CD14-positive monocyte (primary cell): ENCODE results near the gene TNIP2. TPM values are rescaled to one million over a fixed set of nuclear protein-coding genes. Genes with fewer than 3 reads are reported as not detected.

Experiments
- DNase-seq, 3 donors: peaks; one replicate each; pipeline ENCODE4 v3.0.0-alpha.2; 2011 to 2022
- H2AFZ ChIP-seq: 2 replicates; pipeline ENCODE4 v1.6.0; 2012; ENCODE audit warnings: mild to moderate bottlenecking, low read depth, low read length, inconsistent platforms; ENCODE audit not compliant: insufficient read depth, poor library complexity, severe bottlenecking
- H3K27ac ChIP-seq, 2 donors: 1 replicate in 1 of 2; 2 replicates in 1 of 2; pipeline ENCODE4 v1.5.1; 2012 to 2013; ENCODE audit warnings: low read length in 2 of 2, control low read depth in 1 of 2, inconsistent platforms in 1 of 2, low read depth in 1 of 2, mild to moderate bottlenecking in 1 of 2
- H3K27me3 ChIP-seq, 2 donors: one replicate each; pipeline versions ENCODE4 v1.6.0 to v1.6.1; 2011 to 2013; ENCODE audit warnings: low read length in 2 of 2; ENCODE audit not compliant: control insufficient read depth in 2 of 2, insufficient read depth in 2 of 2
- H3K36me3 ChIP-seq, 2 donors: replicated peaks in 1 of 2; 1 replicate in 1 of 2; 2 replicates in 1 of 2; pipeline versions ENCODE4 v1.5.1 to v1.6.1; 2012 to 2013; ENCODE audit warnings: low read length in 2 of 2, control low read depth in 1 of 2, inconsistent platforms in 1 of 2, mild to moderate bottlenecking in 1 of 2; ENCODE audit not compliant: insufficient read depth in 2 of 2, control insufficient read depth in 1 of 2
- H3K4me1 ChIP-seq, 2 donors: 1 replicate in 1 of 2; 2 replicates in 1 of 2; pipeline versions ENCODE4 v1.5.1 to v1.6.1; 2012 to 2013; ENCODE audit warnings: low read length in 2 of 2, control low read depth in 1 of 2, inconsistent platforms in 1 of 2, mild to moderate bottlenecking in 1 of 2, moderate library complexity in 1 of 2; ENCODE audit not compliant: insufficient read depth in 2 of 2, control insufficient read depth in 1 of 2
- H3K4me2 ChIP-seq: replicated peaks from 2 replicates; pipeline ENCODE3; 2012; ENCODE audit warnings: low read length, moderate library complexity, mild to moderate bottlenecking; ENCODE audit not compliant: poor library complexity, severe bottlenecking; ENCODE audit errors: extremely low read depth
- H3K4me3 ChIP-seq, 3 experiments: fragments of 200-600 bp in 1 of 3; sonication (generic) in 1 of 3; replicated peaks in 1 of 3; 1 replicate in 2 of 3; 2 replicates in 1 of 3; pipeline ENCODE4 v1.5.1; 2011 to 2013; ENCODE audit warnings: low read length in 3 of 3, mild to moderate bottlenecking in 3 of 3, control low read depth in 2 of 3, low read depth in 2 of 3, inconsistent platforms in 1 of 3, moderate library complexity in 1 of 3
- H3K79me2 ChIP-seq: 2 replicates; pipeline ENCODE4 v1.6.0; 2012; ENCODE audit warnings: mild to moderate bottlenecking, control low read depth, inconsistent platforms, low read length, moderate library complexity; ENCODE audit not compliant: insufficient read depth
- H3K9ac ChIP-seq: 2 replicates; pipeline ENCODE4 v1.6.0; 2017; ENCODE audit warnings: low read length, mild to moderate bottlenecking; ENCODE audit not compliant: insufficient read depth, poor library complexity, severe bottlenecking
- H3K9me3 ChIP-seq, 2 donors: replicated peaks in 1 of 2; 1 replicate in 1 of 2; 2 replicates in 1 of 2; pipeline versions ENCODE4 v1.5.1 to v1.6.1; 2012 to 2013; ENCODE audit warnings: low read length in 2 of 2, control low read depth in 1 of 2; ENCODE audit not compliant: control insufficient read depth in 1 of 2, insufficient read depth in 1 of 2
- H4K20me1 ChIP-seq: 2 replicates; pipeline ENCODE4 v1.6.0; 2012; ENCODE audit warnings: mild to moderate bottlenecking, low read length, control low read depth, moderate library complexity; ENCODE audit not compliant: insufficient read depth
- H3K27ac Mint-ChIP-seq, 7 donors: one replicate each; pipeline ENCODE4 v1.8.0; 2020; ENCODE audit warnings: mild to moderate bottlenecking in 7 of 7, mixed read lengths in 7 of 7, moderate library complexity in 6 of 7, inconsistent platforms in 2 of 7
- H3K27me3 Mint-ChIP-seq, 3 donors: one replicate each; pipeline ENCODE4 v1.8.0; 2021 to 2022; ENCODE audit warnings: low read depth in 3 of 3, mild to moderate bottlenecking in 3 of 3, mixed read lengths in 3 of 3, moderate library complexity in 3 of 3, inconsistent platforms in 1 of 3
- H3K36me3 Mint-ChIP-seq, 2 donors: one replicate each; pipeline ENCODE4 v1.8.0; 2020; ENCODE audit warnings: mixed read lengths in 2 of 2, inconsistent platforms in 1 of 2, mild to moderate bottlenecking in 1 of 2
- H3K4me1 Mint-ChIP-seq: one replicate; pipeline ENCODE4 v1.8.0; 2020; ENCODE audit warnings: mild to moderate bottlenecking, mixed read lengths
- H3K4me3 Mint-ChIP-seq, 2 donors: one replicate each; pipeline ENCODE4 v1.8.0; 2020; ENCODE audit warnings: mild to moderate bottlenecking in 2 of 2, mixed read lengths in 2 of 2, moderate library complexity in 1 of 2
- H3K9me3 Mint-ChIP-seq, 7 donors: one replicate each; pipeline ENCODE4 v1.8.0; 2020 to 2022; ENCODE audit warnings: mixed read lengths in 7 of 7, mild to moderate bottlenecking in 6 of 7, moderate library complexity in 6 of 7, inconsistent platforms in 2 of 7
- CTCF ChIP-seq: fragments of 200-600 bp; IDR thresholded peaks from one replicate; pipeline ENCODE4 v1.8.0; 2022; ENCODE audit warnings: antibody characterized with exemption, mild to moderate bottlenecking
- WGBS: methylation state at CpG from one replicate; pipeline ENCODE4 v1.1.5; 2013; ENCODE audit warnings: missing lambda C conversion rate; ENCODE audit not compliant: insufficient coverage; 5-methylcytosine and 5-hydroxymethylcytosine counted together
- intact Hi-C, 2 donors: fragments of 100-400 bp; cut with micrococcal nuclease; formaldehyde crosslinking; loops; one replicate each; pipeline versions ENCODE4 v1.15.0 to v1.15.1; 2023
- polyA plus RNA-seq, 3 donors: library from polyadenylated mRNA; depleted of rRNA in 1 of 3; unstranded in 2 of 3; stranded (reverse) in 1 of 3; fragments of 300-500 nt in 2 of 3; fragments of >200 nt in 1 of 3; fragmentation: Illumina TruSeq in 2 of 3; gene quantifications; 1 replicate in 2 of 3; 2 replicates in 1 of 3; pipeline ENCODE4 v1.2.3, GENCODE V29; 2012 to 2021

Gene TNIP2
- polyA plus RNA-seq, 3 donors: 27.6 to 75.7 (median 28.2) TPM

- Histone ChIP-seq H3K36me3 (peaks cover 69 to 72% of the 10 kb centered on the region in 2 donors), H2AFZ (no peak overlapping the region), H4K20me1 (peaks cover 54% of the 10 kb centered on the region), H3K79me2 (no peaks in the 10 kb centered on the region), H3K9me3 (no peaks in the 10 kb centered on the region), H3K27ac (no peak overlapping the region), H3K4me3 (no peak overlapping the region), H3K4me1 (peaks cover 8 to 16% of the 10 kb centered on the region in 2 donors), H3K4me2 (no peak overlapping the region), H3K27me3 (no peaks in the 10 kb centered on the region), H3K9ac (no peak overlapping the region)
- no peak for DNase-seq
- H3K27ac Mint-ChIP-seq: peak overlapping the region in 4 of 7 donors; percentile 4 to 78 (median 20)
- 96% methylated on average over 6 of the region's 6 CpGs for WGBS
- no peak for TF ChIP-seq CTCF
- H3K27me3 Mint-ChIP-seq: peaks cover 0 to 2% (median 0%) of the 10 kb centered on the region in 3 donors
- intact Hi-C loops: no loop called here
- H3K36me3 Mint-ChIP-seq: peaks cover 68 to 71% of the 10 kb centered on the region in 2 donors
- H3K4me3 Mint-ChIP-seq: no peak overlapping the region
- H3K4me1 Mint-ChIP-seq: peaks cover 13% of the 10 kb centered on the region
- H3K9me3 Mint-ChIP-seq: peaks cover 0 to 2% (median 0%) of the 10 kb centered on the region in 7 donors
Observed at GRCh38 chr4:2742823-2743517, 13.2 kb downstream of the TNIP2 start.

GRCh38 chr4:2742081-2742822, 13.9 kb downstream of the TNIP2 start:
- Histone ChIP-seq H3K9ac (no peak overlapping the region), H2AFZ (no peak overlapping the region), H3K4me3 (no peak overlapping the region), H4K20me1 (peaks cover 47% of the 10 kb centered on the region), H3K27me3 (no peaks in the 10 kb centered on the region), H3K4me2 (no peak overlapping the region), H3K79me2 (no peaks in the 10 kb centered on the region), H3K4me1 (peaks cover 8 to 15% of the 10 kb centered on the region in 2 donors), H3K27ac (no peak overlapping the region), H3K9me3 (no peaks in the 10 kb centered on the region), H3K36me3 (peaks cover 62 to 65% of the 10 kb centered on the region in 2 donors)
- Mint-ChIP-seq H3K4me3 (no peak overlapping the region), H3K27ac (peak overlapping the region in 1 of 7 donors; percentile 25), H3K9me3 (peaks cover 0 to 2% (median 0%) of the 10 kb centered on the region in 7 donors), H3K36me3 (peaks cover 61 to 64% of the 10 kb centered on the region in 2 donors), H3K27me3 (peaks cover 0 to 2% (median 0%) of the 10 kb centered on the region in 3 donors), H3K4me1 (peaks cover 13% of the 10 kb centered on the region)
- DNase-seq: no peak
- WGBS: 97% methylated on average over 27 of the region's 27 CpGs
- no peak for TF ChIP-seq CTCF
- intact Hi-C loops: no loop called here
